ENCODE data around the gene MYG1. TPM values are rescaled to one million over a fixed set of nuclear protein-coding genes. Genes with fewer than 3 reads are reported as not detected.
A peak's percentile ranks its signal among the peaks of the same experiment; 100 is the strongest.
"Not testable (repeated sequence)": the region's sequence is repeated elsewhere in the genome, so short reads cannot be mapped to it uniquely, and the experiment has no call there.

Gene MYG1
- total and polyA plus RNA-seq, 8 donors: 16.0 to 120 (median 31.9) TPM

DNA sequence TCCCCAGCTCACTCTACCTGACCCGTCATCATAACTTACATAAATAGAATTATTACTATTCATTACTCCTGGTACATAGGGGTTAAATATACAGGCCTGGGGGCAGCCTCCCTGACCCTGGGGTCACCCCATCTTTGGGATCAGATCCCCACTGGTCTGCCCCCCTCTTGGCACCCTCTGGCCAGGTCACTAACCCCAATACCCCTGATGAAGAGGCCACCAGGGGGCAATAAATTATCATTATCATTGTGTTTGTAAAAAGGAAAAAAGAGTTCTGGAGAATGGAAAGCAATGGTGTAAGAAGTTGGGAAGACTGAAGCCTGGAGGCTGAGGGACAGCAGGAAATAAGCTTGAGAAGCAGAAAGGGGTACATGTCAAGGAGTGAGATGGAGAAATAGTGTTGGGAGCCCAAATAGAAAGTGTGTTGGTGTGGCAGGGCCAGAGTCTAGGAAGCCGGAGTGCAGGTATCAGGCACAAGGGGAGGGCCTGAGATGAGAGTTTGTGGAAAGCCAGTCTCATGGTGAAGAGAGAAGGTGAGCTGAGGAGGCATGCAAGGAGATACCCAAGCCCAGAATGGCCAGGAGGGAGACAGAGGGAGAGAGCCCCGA is 28.0 kb downstream of the MYG1 start:
- no peaks in the 10 kb centered on the region for H3K9me3 ChIP-seq
- peaks cover 10 to 29% (median 28%) of the 10 kb centered on the region in 4 donors for H3K4me1 ChIP-seq
- H3K36me3 ChIP-seq: no peaks in the 10 kb centered on the region
- no peak overlapping the region for H3K4me3 ChIP-seq
- no peak overlapping the region for H3K27ac ChIP-seq
- WGBS, 5 donors: 70 to 84% (median 81%) methylated on average over 3 of the region's 3 CpGs
- TF ChIP-seq POLR2AphosphoS5 (IDR thresholded peaks at IDR 0.05) (no peak), POLR2A (IDR thresholded peaks at IDR 0.05) (no peak), EP300 (IDR thresholded peaks at IDR 0.05) (no peak), CTCF (IDR thresholded peaks at IDR 0.05) (peak in 2 of 7 experiments; percentile 8 to 15)
- DNase-seq: no peak
- intact Hi-C loops (cut with DNase I; ENCODE audit: low total_unique reads): no loop called here
- H3K27me3 ChIP-seq: peaks cover 0 to 28% (median 0%) of the 10 kb centered on the region in 3 donors

DNA sequence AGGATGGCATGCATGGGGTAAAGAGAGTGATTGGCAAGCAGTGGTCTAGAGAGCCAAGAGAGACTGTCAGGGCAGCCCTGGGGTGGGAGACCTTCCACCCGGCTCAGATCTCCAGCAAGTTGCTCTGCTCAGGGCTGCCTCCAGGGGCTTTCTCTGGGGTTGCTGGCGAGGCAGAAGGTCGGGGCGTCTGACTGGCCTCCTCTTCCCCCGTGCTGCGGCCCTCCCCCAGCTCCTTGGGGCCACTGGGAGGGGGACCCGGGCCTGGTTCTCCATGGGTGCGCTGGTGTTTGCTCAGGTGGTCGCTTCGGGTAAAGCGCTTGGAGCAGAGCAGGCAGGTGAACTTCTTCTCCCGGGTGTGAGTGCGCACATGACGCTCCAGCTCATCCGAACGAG is 28.5 kb downstream of the MYG1 start:
- Histone ChIP-seq H3K4me3 (no peak overlapping the region), H3K27me3 (peaks cover 0 to 33% (median 0%) of the 10 kb centered on the region in 3 donors), H3K9me3 (no peaks in the 10 kb centered on the region), H3K27ac (no peak overlapping the region), H3K36me3 (no peaks in the 10 kb centered on the region), H3K4me1 (peaks cover 10 to 29% (median 28%) of the 10 kb centered on the region in 4 donors)
- peak in 1 of 2 donors; percentile 40 for DNase-seq
- TF ChIP-seq CTCF (IDR thresholded peaks at IDR 0.05): no peak
- TF ChIP-seq EP300 (IDR thresholded peaks at IDR 0.05): no peak
- no peak for TF ChIP-seq POLR2AphosphoS5 (IDR thresholded peaks at IDR 0.05)
- intact Hi-C loops (cut with DNase I; ENCODE audit: low total_unique reads): no loop called here
- 39 to 53% (median 48%) methylated on average over 3 to 16 of the region's 16 CpGs for WGBS, 5 donors

DNA sequence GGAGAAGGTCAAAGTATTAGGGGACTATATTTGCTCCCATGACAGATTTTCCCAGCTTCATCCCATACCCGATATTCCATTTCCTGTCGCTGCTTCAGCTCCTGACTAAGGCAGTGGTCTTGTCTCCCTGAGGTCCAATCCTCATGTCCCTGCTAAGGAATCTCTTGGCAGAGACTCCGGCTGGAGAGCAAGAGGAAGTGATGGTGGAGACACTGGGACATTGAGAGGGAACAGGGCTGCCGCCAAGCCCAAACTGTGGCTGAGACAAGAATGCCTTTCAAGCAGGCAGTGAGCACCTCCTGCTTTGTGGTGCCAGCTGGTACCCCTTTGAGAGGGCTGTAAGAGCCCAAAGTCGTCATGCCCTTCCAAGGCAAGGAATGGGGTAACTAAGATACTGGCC is 31.2 kb downstream of the MYG1 start:
- 66 to 88% (median 79%) methylated on average over 5 of the region's 5 CpGs for WGBS, 5 donors
- H3K36me3 ChIP-seq: no peaks in the 10 kb centered on the region
- H3K27me3 ChIP-seq: peaks cover 0 to 56% (median 2%) of the 10 kb centered on the region in 3 donors
- peak in 1 of 2 donors; percentile 33 for DNase-seq
- peaks cover 0 to 9% (median 6%) of the 10 kb centered on the region in 4 donors for H3K4me1 ChIP-seq
- H3K4me3 ChIP-seq: no peak overlapping the region
- TF ChIP-seq POLR2A (IDR thresholded peaks at IDR 0.05) (no peak), CTCF (IDR thresholded peaks at IDR 0.05) (no peak), EP300 (IDR thresholded peaks at IDR 0.05) (no peak), POLR2AphosphoS5 (IDR thresholded peaks at IDR 0.05) (no peak)
- intact Hi-C loops (cut with DNase I; ENCODE audit: low total_unique reads): no loop called here
- H3K27ac ChIP-seq: no peak overlapping the region
- H3K9me3 ChIP-seq: no peaks in the 10 kb centered on the region

- H3K4me3 ChIP-seq; H3K9me3 ChIP-seq; H3K27ac ChIP-seq; DNase-seq; H3K4me1 ChIP-seq; intact Hi-C loops (cut with DNase I; ENCODE audit: low total_unique reads); H3K36me3 ChIP-seq: not testable (repeated sequence)
- peaks cover 0 to 68% (median 9%) of the 10 kb centered on the region in 3 donors for H3K27me3 ChIP-seq
Measured at GRCh38 chr12:53332339-53332738, 32.8 kb downstream of the MYG1 start.

- H3K4me1 ChIP-seq: no peaks in the 10 kb centered on the region
- no peaks in the 10 kb centered on the region for H3K9me3 ChIP-seq
- no peaks in the 10 kb centered on the region for H3K36me3 ChIP-seq
- 52 to 72% (median 66%) methylated on average over 14 to 15 of the region's 15 CpGs for WGBS, 5 donors
- intact Hi-C loops (cut with DNase I; ENCODE audit: low total_unique reads): no loop called here
- DNase-seq: peak in 1 of 2 donors; percentile 34
- TF ChIP-seq POLR2AphosphoS5 (IDR thresholded peaks at IDR 0.05) (no peak), CTCF (IDR thresholded peaks at IDR 0.05) (no peak), EP300 (IDR thresholded peaks at IDR 0.05) (no peak)
- peaks cover 0 to 71% (median 9%) of the 10 kb centered on the region in 3 donors for H3K27me3 ChIP-seq
- H3K4me3 ChIP-seq: no peak overlapping the region
- no peak overlapping the region for H3K27ac ChIP-seq
Measured at GRCh38 chr12:53332744-53333143, 33.2 kb downstream of the MYG1 start.
